ENCODE data around the gene ANKRD2.

- TF ChIP-seq TARDBP (IDR thresholded peaks at IDR 0.05) (no peak), FOXM1 (IDR thresholded peaks at IDR 0.05; ENCODE audit: borderline replicate concordance) (no peak)
Measured at GRCh38 chr10:97546456-97547270, 25.9 kb upstream of the ANKRD2 start.
